Breast epithelium (tissue), 4 donors: ENCODE measurements around the gene CFAP46. TPM values are rescaled to one million over a fixed set of nuclear protein-coding genes. Genes with fewer than 3 reads are reported as not detected.

Source experiments
- DNase-seq, 2 donors: peaks; one replicate each; pipeline ENCODE4 v3.0.0-alpha.2; 2019; ENCODE audit warnings: low spot score in 2 of 2
- H3K27ac ChIP-seq, 2 donors: fragments of 200-600 bp; sonication (generic) in 1 of 2; one replicate each; pipeline ENCODE4 v1.5.1; 2016 to 2019; ENCODE audit warnings: mild to moderate bottlenecking in 1 of 2
- H3K27me3 ChIP-seq, 2 donors: fragments of 200-600 bp; sonication (generic) in 1 of 2; one replicate each; pipeline versions ENCODE4 v1.5.1 to v1.6.0; 2017 to 2019; ENCODE audit warnings: control low read depth in 1 of 2, mild to moderate bottlenecking in 1 of 2
- H3K36me3 ChIP-seq: fragments of 200-600 bp; one replicate; pipeline ENCODE4 v1.5.1; 2019
- H3K4me1 ChIP-seq, 2 donors: fragments of 200-600 bp; sonication (generic); one replicate each; pipeline ENCODE4 v1.5.1; 2016 to 2019; ENCODE audit warnings: control low read depth in 1 of 2
- H3K4me3 ChIP-seq, 3 donors: fragments of 200-600 bp; sonication (generic); 1 replicate in 2 of 3; 2 replicates in 1 of 3; pipeline ENCODE4 v1.5.1; 2016 to 2019; ENCODE audit warnings: mild to moderate bottlenecking in 3 of 3, moderate library complexity in 2 of 3
- H3K9me3 ChIP-seq, 2 donors: fragments of 200-600 bp; sonication (generic) in 1 of 2; one replicate each; pipeline ENCODE4 v1.5.1; 2016 to 2019; ENCODE audit warnings: control low read depth in 1 of 2
- POLR2A ChIP-seq: fragments of 450-650 bp; IDR thresholded peaks from one replicate; pipeline ENCODE4 v1.6.1; 2016; ENCODE audit warnings: antibody characterized with exemption, mild to moderate bottlenecking, moderate library complexity
- POLR2AphosphoS5 ChIP-seq, 3 donors: sonication (generic); formaldehyde crosslinking; IDR thresholded peaks; one replicate each; pipeline ENCODE4 v1.6.1; 2017; ENCODE audit warnings: antibody characterized with exemption in 3 of 3
- intact Hi-C: fragments of 100-400 bp; cut with DNase I; formaldehyde crosslinking; loops from one replicate; pipeline ENCODE4 v1.15.1; 2023; ENCODE audit warnings: low total_unique reads
- total RNA-seq, 3 donors: library from RNA; depleted of rRNA; stranded (reverse); fragments of >200 nt; gene quantifications; one replicate each; pipeline ENCODE4 v1.1.0, GENCODE V29; 2016
- TF ChIP-seq, protein P1 (sequence below), 3 donors: fragments of 450-650 bp; IDR thresholded peaks; one replicate each; pipeline ENCODE4 v1.5.1; 2016 to 2017; ENCODE audit warnings: antibody characterized with exemption in 3 of 3, mild to moderate bottlenecking in 3 of 3, moderate library complexity in 3 of 3

Gene CFAP46
- total RNA-seq, 3 donors from 2014 or later, result 0.16 to 0.73 (median 0.66) TPM

DNA sequence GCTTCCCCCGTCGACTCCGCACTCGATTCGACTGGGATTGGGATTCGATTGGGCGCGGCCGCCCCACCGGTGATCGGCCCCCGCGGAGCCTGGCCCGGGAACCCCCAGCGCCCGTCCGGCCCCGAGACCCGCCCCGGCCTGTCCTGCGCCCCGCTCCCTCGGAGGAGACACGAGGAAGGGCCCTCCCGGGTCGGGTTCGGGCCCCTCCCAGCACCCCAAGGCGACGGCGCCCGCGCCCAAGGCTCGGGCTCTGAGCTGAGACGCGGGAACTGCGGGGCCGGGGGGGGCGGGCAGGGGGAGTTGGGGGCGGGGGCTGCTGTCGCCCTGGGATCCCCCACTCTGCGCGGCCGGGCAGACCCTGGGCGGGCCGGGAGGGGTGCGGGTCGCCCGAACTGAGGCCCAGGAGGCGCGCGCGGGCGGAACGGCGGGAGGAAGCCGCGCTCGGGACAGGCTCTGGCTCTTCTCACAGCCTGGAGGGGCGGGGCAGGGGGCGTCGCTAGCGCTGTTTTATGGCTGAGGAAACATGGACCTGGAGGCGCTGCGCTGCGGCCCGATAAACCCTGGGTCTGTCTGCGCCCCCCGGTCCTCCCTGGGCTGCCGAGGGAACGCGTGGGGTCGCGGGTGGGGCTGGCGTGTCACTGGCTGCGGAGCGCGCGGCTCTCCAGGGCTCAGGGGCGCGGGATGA is 154.7 kb downstream of the CFAP46 start:
- peaks cover 6 to 82% of the 10 kb centered on the region in 2 donors for H3K27me3 ChIP-seq
- TF ChIP-seq, protein P1, sequence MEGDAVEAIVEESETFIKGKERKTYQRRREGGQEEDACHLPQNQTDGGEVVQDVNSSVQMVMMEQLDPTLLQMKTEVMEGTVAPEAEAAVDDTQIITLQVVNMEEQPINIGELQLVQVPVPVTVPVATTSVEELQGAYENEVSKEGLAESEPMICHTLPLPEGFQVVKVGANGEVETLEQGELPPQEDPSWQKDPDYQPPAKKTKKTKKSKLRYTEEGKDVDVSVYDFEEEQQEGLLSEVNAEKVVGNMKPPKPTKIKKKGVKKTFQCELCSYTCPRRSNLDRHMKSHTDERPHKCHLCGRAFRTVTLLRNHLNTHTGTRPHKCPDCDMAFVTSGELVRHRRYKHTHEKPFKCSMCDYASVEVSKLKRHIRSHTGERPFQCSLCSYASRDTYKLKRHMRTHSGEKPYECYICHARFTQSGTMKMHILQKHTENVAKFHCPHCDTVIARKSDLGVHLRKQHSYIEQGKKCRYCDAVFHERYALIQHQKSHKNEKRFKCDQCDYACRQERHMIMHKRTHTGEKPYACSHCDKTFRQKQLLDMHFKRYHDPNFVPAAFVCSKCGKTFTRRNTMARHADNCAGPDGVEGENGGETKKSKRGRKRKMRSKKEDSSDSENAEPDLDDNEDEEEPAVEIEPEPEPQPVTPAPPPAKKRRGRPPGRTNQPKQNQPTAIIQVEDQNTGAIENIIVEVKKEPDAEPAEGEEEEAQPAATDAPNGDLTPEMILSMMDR (IDR thresholded peaks at IDR 0.05), result no peak
- TF ChIP-seq POLR2AphosphoS5 (IDR thresholded peaks at IDR 0.05) (no peak), POLR2A (no peak)
- no peaks in the 10 kb centered on the region for H3K36me3 ChIP-seq
- intact Hi-C loops, result no loop called here
- H3K4me3 ChIP-seq, result peak overlapping the region in 2 of 3 donors; percentile 10 to 29
- no peaks in the 10 kb centered on the region for H3K4me1 ChIP-seq
- H3K27ac ChIP-seq, result no peak overlapping the region
- peaks cover 13% of the 10 kb centered on the region in 2 donors for H3K9me3 ChIP-seq
- DNase-seq, result no peak

DNA sequence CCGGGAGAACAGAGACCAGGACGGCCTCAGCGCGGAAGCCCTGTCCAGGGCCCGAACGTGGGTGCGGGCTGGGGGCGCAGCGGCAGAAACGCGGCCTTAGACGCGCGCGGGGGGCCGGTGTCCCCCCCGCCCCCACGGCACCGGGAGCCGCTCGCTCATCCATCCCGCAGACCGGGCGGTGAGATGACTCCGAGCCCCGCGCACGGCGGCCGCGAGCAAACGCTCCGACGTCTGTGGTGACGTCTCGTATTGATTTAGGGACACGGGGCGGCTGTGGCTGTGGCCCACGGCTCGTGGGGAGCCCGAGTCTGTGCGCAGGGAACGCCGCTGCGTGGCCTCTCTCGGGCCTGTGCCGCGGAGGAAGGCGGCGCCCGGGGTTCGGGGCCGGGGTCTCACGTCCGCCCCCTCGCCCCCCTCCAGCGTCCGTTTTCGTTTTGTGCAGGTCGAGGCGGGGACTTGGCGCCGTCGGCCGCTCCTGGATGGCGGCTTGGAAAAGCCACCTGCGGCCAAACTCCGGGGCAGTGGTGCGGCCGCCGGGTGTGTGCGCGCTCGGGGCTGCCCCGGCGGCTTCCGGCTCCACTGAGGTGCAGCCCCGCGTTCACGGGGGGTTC is 155.4 kb downstream of the CFAP46 start:
- Histone ChIP-seq H3K36me3 (no peaks in the 10 kb centered on the region), H3K4me3 (peak overlapping the region in 2 of 3 donors; percentile 10 to 29), H3K4me1 (no peaks in the 10 kb centered on the region), H3K27me3 (peaks cover 6 to 81% of the 10 kb centered on the region in 2 donors), H3K9me3 (peaks cover 13% of the 10 kb centered on the region in 2 donors), H3K27ac (no peak overlapping the region)
- no peak for DNase-seq
- intact Hi-C loops, result no loop called here
- TF ChIP-seq POLR2AphosphoS5 (IDR thresholded peaks at IDR 0.05) (no peak), POLR2A (no peak)
- TF ChIP-seq, protein P1 (IDR thresholded peaks at IDR 0.05), result no peak

DNA sequence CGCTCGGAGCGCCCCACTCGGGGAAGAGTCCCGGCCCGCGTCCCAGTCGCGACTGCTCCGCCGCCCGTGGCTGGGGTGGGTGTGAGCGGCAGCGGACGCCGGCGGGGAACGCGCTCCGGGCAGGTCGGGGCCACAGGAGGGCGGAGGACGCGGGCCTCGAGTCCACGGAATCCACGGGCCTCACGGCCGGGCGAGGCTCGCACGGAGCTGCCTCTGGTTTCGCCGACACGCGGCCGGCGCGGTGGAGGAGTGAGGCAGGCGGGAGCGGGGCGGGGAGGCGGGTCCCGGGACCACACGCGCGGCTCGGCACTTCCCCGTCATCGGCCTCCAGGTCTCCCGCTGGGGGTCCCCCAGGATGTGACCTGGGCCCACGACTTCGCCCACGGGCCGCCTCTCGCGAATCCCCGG is 155.9 kb downstream of the CFAP46 start:
- DNase-seq, result no peak
- no peaks in the 10 kb centered on the region for H3K36me3 ChIP-seq
- peaks cover 13 to 15% of the 10 kb centered on the region in 2 donors for H3K9me3 ChIP-seq
- H3K27ac ChIP-seq, result no peak overlapping the region
- TF ChIP-seq, protein P1 (IDR thresholded peaks at IDR 0.05), result no peak
- no peak for TF ChIP-seq POLR2AphosphoS5 (IDR thresholded peaks at IDR 0.05)
- no peak for TF ChIP-seq POLR2A
- H3K27me3 ChIP-seq, result peaks cover 6 to 78% of the 10 kb centered on the region in 2 donors
- H3K4me1 ChIP-seq, result no peaks in the 10 kb centered on the region
- peak overlapping the region in 1 of 3 donors; percentile 29 for H3K4me3 ChIP-seq
- intact Hi-C loops, result no loop called here

DNA sequence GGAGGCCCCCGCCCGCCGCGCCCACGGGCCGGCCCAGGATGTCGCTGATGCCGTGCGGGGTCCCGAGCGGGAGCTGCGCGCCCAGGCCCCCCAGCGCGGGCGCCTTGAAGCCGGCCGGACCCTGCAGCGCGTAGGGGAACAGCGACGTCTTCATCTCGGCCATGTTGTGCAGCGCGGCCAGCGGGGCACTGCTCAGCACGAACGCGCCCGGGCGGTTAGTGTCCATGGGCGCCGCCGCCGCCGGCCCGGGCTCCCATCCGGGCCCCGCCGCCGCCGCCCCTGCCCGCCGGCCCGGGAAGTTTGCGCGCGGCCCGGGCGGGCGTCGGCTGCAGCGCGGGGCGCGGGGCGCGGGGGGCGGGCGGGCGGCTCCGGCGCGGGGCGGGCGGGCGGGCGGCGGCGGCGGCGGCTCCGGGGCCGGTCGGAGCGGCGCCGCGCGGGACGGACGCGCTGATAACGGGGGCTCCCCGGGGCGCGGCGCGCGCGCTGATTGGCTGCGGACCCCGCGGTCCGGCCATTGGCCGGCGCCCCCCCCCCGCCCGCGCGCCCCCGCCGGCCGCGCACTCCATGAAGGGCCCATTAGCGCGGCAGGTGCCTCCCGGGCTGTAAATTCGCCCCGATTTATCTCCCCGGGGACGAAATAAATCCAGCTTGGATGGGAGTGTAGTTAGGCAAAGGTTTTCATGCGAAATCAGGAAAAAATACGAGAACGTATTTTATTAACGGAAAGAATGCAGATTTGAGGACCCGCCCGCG is 156.5 kb downstream of the CFAP46 start, which contains the start of gene NKX6-2:
Gene NKX6-2, minus strand, starts transcription at position 425 of the 753 bp plus-strand sequence. Its CDS starts 199 bp downstream, at position 226.
- Histone ChIP-seq H3K27me3 (peaks cover 6 to 72% of the 10 kb centered on the region in 2 donors), H3K4me3 (peak within 1 kb of the TSS in 2 of 3 donors; percentile 10 to 49), H3K27ac (no peak within 1 kb of the TSS), H3K9me3 (peaks cover 13 to 17% of the 10 kb centered on the region in 2 donors), H3K36me3 (no peaks in the 10 kb centered on the region), H3K4me1 (no peaks in the 10 kb centered on the region)
- no peak for TF ChIP-seq POLR2AphosphoS5 (IDR thresholded peaks at IDR 0.05)
- TF ChIP-seq, protein P1 (IDR thresholded peaks at IDR 0.05), result no peak
- TF ChIP-seq POLR2A, result no peak
- intact Hi-C loops, result no loop called here
- no peak for DNase-seq
